Measurements from ENCODE around the gene COP1. TPM values are rescaled to one million over a fixed set of nuclear protein-coding genes. Genes with fewer than 3 reads are reported as not detected.
A peak's percentile ranks its signal among the peaks of the same experiment; 100 is the strongest.

The COP1 gene
- total and polyA plus RNA-seq, 2 of the 13 experiments (the other 11 are each of a cell fraction or from before 2014, with no cell fraction given) = 20.5 to 51.3 TPM

GRCh38 chr1:176206961-176207902 lies at the start of gene COP1 (continued):
- TF ChIP-seq MIER3 (CRISPR knock-in tag; IDR thresholded peaks at IDR 0.05; ENCODE audit: borderline replicate concordance) (no peak), MBNL3 (CRISPR knock-in tag; conservative IDR thresholded peaks at IDR 0.05) (no peak), HOXD1 (CRISPR knock-in tag; IDR thresholded peaks at IDR 0.05) (0 out of 2 replicates have a peak, but pooled peaks have one; percentile 18), SRF (IDR thresholded peaks at IDR 0.05; ENCODE audit: low read depth, low read length) (no peak), YEATS4 (CRISPR knock-in tag; IDR thresholded peaks at IDR 0.05; ENCODE audit: borderline replicate concordance) (peak; percentile 74; the same call in 1 of the 2 replicates), ZNF766 (CRISPR knock-in tag; IDR thresholded peaks at IDR 0.05; ENCODE audit: borderline replicate concordance) (no peak), ZNF234 (CRISPR knock-in tag; conservative IDR thresholded peaks at IDR 0.05) (0 out of 2 replicates have a peak, but pooled peaks have one; percentile 29), MEF2D (CRISPR knock-in tag; IDR thresholded peaks at IDR 0.05) (no peak), ZBTB8A (CRISPR knock-in tag; IDR thresholded peaks at IDR 0.05; ENCODE audit: borderline replicate concordance, low read depth) (no peak), ZXDC (CRISPR knock-in tag; IDR thresholded peaks at IDR 0.05) (no peak), HDAC1 (CRISPR knock-in tag; IDR thresholded peaks at IDR 0.05) (peak; percentile 94), YEATS2 (CRISPR knock-in tag; IDR thresholded peaks at IDR 0.05; ENCODE audit: borderline replicate concordance) (peak; percentile 15; the same call in 1 of the 2 replicates), ZNF101 (CRISPR knock-in tag; IDR thresholded peaks at IDR 0.05; ENCODE audit: borderline replicate concordance, low read depth) (no peak), TRIM24 (CRISPR knock-in tag; IDR thresholded peaks at IDR 0.05) (no peak), ELK4 (CRISPR knock-in tag; IDR thresholded peaks at IDR 0.05; ENCODE audit: borderline replicate concordance) (no peak), ZNF407 (CRISPR knock-in tag; IDR thresholded peaks at IDR 0.05; ENCODE audit: not compliant biosample characterization) (no peak), PHF8 (CRISPR knock-in tag; IDR thresholded peaks at IDR 0.05) (peak; percentile 82)

All from HepG2 (cell line).